Neural progenitor cell (in vitro differentiated cells): Measurements from ENCODE around the gene FAM20C.

Experiments
- EZH2 ChIP-seq: fragments of 200-600 bp; sonication (generic); IDR thresholded peaks from 2 replicates; pipeline ENCODE4 v1.6.1; 2017; ENCODE audit warnings: antibody characterized with exemption, mild to moderate bottlenecking, moderate library complexity
- EZH2phosphoT487 ChIP-seq: fragments of 200-600 bp; sonication (generic); IDR thresholded peaks from 2 replicates; pipeline ENCODE4 v1.6.1; 2017; ENCODE audit warnings: antibody characterized with exemption
- TF ChIP-seq, protein P1 (sequence below): fragments of 200-600 bp; sonication (generic); IDR thresholded peaks from 2 replicates; pipeline ENCODE4 v1.5.1; 2017; ENCODE audit warnings: antibody characterized with exemption, mild to moderate bottlenecking

DNA sequence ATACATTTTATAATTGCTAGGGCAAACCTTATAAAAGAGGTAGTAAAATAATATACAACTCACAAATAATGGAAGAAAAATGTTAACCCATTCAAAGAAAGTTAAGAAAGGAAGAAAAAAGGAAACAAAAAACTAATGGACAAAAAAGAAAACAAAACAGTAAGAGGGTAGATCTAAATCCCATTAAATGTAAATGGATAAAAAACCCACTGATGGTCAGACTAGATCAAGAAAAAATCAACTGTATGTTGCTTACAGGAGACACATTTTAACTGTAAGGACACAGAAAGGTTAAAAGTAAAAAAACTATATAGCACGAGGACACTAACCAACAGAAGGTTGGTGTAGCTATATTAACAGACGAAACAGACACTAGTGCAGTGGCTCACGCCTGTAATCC, 115.6 kb downstream of the FAM20C start:
- TF ChIP-seq, protein P1, sequence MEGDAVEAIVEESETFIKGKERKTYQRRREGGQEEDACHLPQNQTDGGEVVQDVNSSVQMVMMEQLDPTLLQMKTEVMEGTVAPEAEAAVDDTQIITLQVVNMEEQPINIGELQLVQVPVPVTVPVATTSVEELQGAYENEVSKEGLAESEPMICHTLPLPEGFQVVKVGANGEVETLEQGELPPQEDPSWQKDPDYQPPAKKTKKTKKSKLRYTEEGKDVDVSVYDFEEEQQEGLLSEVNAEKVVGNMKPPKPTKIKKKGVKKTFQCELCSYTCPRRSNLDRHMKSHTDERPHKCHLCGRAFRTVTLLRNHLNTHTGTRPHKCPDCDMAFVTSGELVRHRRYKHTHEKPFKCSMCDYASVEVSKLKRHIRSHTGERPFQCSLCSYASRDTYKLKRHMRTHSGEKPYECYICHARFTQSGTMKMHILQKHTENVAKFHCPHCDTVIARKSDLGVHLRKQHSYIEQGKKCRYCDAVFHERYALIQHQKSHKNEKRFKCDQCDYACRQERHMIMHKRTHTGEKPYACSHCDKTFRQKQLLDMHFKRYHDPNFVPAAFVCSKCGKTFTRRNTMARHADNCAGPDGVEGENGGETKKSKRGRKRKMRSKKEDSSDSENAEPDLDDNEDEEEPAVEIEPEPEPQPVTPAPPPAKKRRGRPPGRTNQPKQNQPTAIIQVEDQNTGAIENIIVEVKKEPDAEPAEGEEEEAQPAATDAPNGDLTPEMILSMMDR: no peak
- TF ChIP-seq EZH2 (no peak), EZH2phosphoT487 (no peak)
